HG03378 (cell line): ENCODE results near the gene ZNF808.
"Not testable (repeated sequence)": the region's sequence is repeated elsewhere in the genome, so short reads cannot be mapped to it uniquely, and the experiment has no call there.

ENCODE experiments used
- ATAC-seq: cut with Tn5 transposase; IDR thresholded peaks from one replicate; pipeline ENCODE4 v1.9.1; 2021; ENCODE audit warnings: mild to moderate bottlenecking, moderate library complexity; ENCODE audit not compliant: unreplicated experiment

The ZNF808 gene

GRCh38 chr19:52535771-52536447, 8.4 kb downstream of the ZNF808 start:
- ATAC-seq: peak; percentile 67

- ATAC-seq: peak; percentile 32
Observed at GRCh38 chr19:52536448-52536800, 9.0 kb downstream of the ZNF808 start.

DNA sequence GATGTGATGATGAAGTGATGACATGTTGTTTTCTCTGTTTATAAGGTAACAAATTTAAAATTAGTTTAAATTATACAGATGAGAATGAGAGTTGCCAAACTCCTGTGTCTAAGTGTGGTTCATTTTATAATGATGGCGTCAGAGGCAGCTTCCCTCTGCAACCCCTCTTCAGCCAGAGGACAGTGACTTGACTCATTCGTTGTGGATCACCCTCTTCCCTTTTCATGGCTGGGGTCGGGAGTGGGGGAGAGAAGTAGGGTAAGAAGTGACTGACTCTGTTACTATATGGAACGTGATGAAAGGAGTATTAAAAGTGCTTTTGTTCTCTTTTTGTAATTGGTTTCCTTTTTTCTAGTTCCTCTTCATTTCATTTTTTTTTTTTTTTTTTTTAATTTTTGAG, 11.3 kb downstream of the ZNF808 start:
- ATAC-seq: not testable (repeated sequence)

- not testable (repeated sequence) for ATAC-seq
Observed at GRCh38 chr19:52541176-52541575, 13.7 kb downstream of the ZNF808 start.

GRCh38 chr19:52541608-52542007, 14.1 kb downstream of the ZNF808 start:
- no peak for ATAC-seq

- ATAC-seq: not testable (repeated sequence)
Observed at GRCh38 chr19:52542541-52542940, 15.1 kb downstream of the ZNF808 start.

GRCh38 chr19:52542984-52543664, 15.7 kb downstream of the ZNF808 start:
- ATAC-seq: no peak

- ATAC-seq: no peak
Observed at GRCh38 chr19:52554216-52554971, 26.9 kb downstream of the ZNF808 start.

DNA sequence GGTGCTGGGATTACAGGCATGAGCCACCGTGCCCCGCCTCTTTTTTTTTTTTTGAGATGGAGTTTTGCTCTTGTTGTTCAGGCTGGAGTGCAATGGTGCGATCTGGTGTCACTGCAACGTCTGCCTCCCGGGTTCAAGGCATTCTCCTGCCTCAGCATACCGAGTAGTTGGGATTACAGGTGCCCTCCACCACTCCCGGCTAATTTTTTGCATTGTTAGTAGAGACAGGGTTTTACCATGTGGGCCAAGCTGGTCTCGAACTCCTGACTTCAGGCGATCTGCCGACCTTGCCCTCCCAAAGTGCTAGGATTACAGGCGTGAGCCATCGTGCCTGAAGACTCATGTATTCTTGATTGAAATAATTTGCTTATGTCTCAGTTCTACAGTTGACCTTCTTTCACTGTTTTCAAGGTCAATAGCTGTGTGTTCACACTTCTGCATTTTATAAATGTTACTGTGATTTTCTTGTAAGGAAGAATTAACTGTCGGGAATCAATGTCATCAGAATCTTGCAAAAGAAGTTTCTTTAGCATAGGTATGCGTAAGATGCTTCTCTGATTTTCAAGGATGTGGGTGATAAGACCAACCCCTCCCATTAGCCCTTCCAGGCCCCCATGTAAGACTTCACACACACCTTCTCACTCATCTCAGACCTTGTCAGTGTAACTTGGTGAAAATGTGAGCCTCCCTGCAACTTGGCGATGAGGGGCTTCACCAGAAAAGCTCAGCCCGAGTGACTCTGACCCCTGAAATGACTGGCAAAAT, 29.9 kb downstream of the ZNF808 start:
- no peak for ATAC-seq

GRCh38 chr19:52558732-52559445, 31.4 kb downstream of the ZNF808 start:
- not testable (repeated sequence) for ATAC-seq

GRCh38 chr19:52561611-52562010, 34.1 kb downstream of the ZNF808 start:
- not testable (repeated sequence) for ATAC-seq

DNA sequence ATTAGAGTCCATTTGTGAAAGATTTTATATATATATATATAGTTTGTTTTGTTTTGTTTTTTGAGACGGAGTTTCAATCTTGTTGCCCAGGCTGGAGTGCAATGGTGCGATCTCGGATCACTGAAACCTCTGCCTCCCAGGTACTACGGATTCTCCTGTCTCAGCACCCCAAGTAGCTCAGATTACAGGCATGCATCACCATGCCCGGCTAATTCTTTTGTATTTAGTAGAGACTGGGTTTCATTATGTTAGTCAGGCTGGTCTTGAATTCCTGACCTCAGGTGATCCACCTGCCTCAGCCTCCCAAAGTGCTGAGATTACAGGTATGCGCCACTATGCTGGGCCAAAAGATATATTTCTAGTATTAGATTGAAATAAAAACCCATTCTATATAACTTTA, 38.7 kb downstream of the ZNF808 start:
- ATAC-seq: no peak

GRCh38 chr19:52566588-52566987, 39.1 kb downstream of the ZNF808 start:
- no peak for ATAC-seq

- ATAC-seq: no peak
Observed at GRCh38 chr19:52567921-52568320, 40.5 kb downstream of the ZNF808 start.

GRCh38 chr19:52569638-52569999, 42.2 kb downstream of the ZNF808 start:
- ATAC-seq: peak; percentile 4

DNA sequence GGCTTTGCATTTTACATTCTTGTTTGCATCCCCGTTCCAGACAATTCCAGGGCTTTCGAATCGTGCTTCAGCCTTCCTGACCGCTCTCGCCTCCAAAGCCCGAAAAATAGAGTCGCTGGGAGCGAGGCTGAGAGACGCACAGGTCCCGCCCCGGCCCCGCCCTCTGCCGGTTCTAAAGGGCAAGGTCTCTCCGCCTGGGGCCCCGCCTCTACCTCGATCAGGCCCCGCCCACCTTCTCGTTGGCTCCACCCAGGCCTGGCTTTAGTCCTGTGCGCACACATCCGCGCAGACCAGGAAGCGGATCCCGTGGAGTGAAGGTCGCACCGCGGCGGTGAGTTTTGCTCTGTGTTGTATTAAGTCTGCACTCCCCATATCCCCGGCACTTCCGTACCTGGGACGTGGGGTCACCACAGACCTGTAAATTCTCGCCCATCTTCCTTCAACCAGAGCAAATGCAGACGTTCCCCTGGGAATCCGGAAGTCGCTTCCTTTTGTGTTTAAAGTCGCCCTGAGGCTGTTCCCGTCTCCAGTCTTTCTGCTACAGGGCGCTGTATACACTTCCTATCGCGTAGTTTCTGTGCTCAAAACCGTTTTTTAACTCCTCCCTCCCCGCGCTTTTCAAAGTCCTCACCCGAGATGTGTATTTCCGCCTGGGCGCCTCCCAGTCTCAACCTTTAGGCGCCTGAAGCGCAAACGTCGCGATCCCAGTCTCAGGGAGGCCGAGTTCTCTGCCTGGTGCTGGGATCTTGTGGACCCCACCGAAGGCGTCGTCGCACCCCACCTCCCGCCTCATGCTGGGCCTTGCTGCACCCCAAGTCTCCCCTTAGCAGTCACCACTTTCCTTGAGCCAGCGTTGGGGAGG, 42.8 kb downstream of the ZNF808 start, which contains the start of gene ZNF701:
Gene ZNF701, plus strand, starts transcription at position 288 of the 862 bp plus-strand sequence. CDS start 3,861 bp downstream, outside the sequence.
- peak; percentile 89 for ATAC-seq

GRCh38 chr19:52584736-52585440, 57.4 kb downstream of the ZNF808 start:
- no peak for ATAC-seq

DNA sequence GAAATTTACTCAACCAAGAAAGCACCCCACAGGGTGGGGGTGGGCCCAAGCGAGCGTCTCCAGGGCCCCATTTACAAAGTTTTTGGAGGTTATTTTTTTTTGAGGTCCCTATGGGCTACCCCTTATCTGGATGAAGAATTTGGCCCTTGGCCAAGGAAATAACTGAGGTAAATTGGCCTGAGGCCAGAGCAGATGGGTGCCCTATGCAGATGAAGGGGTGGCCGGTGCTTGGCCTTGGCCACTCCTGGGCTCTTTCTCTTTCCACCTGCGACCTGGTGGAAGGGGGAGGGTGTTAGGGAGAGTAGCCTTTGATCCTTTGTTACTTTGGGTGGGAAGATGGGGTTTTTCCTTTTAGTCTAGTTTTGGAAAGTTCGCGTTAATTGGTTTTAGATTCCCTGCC, 58.1 kb downstream of the ZNF808 start:
- ATAC-seq: no peak

DNA sequence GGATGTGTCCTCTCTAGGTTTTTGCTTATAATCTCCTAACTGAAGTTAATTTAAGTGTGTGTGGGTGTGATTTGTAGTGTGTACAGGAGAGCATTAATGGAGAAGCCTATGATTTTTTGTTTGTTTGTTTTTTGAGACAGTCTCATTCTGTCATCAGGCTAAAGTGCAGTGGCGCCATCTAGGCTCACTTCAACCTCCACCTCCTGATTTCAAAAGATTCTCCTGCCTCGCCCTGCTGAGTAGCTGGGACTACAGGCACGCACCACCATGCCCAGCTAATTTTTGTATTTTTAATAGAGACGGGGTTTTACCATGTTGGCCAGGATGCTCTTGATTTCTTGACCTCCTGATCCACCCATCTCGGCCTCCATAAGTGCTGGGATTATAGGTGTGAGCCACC, 63.3 kb downstream of the ZNF808 start:
- no peak for ATAC-seq
